K562 (cell line): Measurements from ENCODE around the gene PPAN. TPM values are rescaled to one million over a fixed set of nuclear protein-coding genes. Genes with fewer than 3 reads are reported as not detected.

ENCODE experiments used
- ATAC-seq: fragments of 200-7000 bp; cut with Tn5 transposase; 3 replicates; pipeline ENCODE4 v1.9.1; 2020; ENCODE audit warnings: moderate library complexity
- BruUV-seq: library from RNA; stranded (reverse); fragments of 400-500 nt; replicated peaks from 2 replicates; lab custom pipeline; 2021; lab: Mats Ljungman, UMichigan
- CTCF ChIA-PET: fragments of 300-600 bp; formaldehyde crosslinking; extraction: SDS; loops from one replicate; lab custom pipeline; 2021; ENCODE audit warnings: low intra/inter-chr PET ratio; lab: Yijun Ruan, JAX
- POLR2A ChIA-PET: fragments of 300-600, 350-650 bp; sonication (Branson Sonifier 250); formaldehyde crosslinking; extraction: SDS; loops from one replicate; lab custom pipeline; 2021; ENCODE audit warnings: antibody characterized with exemption, inconsistent platforms; lab: Yijun Ruan, JAX
- DNase-seq, 4 experiments: peaks; one replicate each; pipeline versions ENCODE4 v3.0.0 to v3.0.0-alpha.2; 2011 to 2018; ENCODE audit warnings: low spot score in 3 of 4, mixed read lengths in 3 of 4; ENCODE audit errors: extremely low read depth in 1 of 4
- FAIRE-seq: peaks from 2 replicates; lab custom pipeline; 2011; peaks lifted over from hg19 to GRCh38; lab: Jason Lieb, UNC
- H2AFZ ChIP-seq: 2 replicates; pipeline ENCODE4 v1.6.0; 2011; ENCODE audit warnings: low read depth, low read length, control low read depth, inconsistent platforms
- H3K27ac ChIP-seq: fragments of 200-600 bp; 3 replicates; pipeline ENCODE4 v1.8.0; 2011; ENCODE audit warnings: low read depth, mild to moderate bottlenecking, control low read depth, inconsistent platforms, low read length, moderate library complexity, mixed read lengths; ENCODE audit errors: extremely low read depth
- H3K27me3 ChIP-seq, 2 experiments: fragments of 300-600 bp in 1 of 2; 2 replicates in 1 of 2; 3 replicates in 1 of 2; pipeline versions ENCODE4 v1.6.0 to v1.8.0; 2011; ENCODE audit warnings: inconsistent platforms in 2 of 2, low read length in 2 of 2, mild to moderate bottlenecking in 1 of 2, mixed read lengths in 1 of 2, moderate library complexity in 1 of 2; ENCODE audit not compliant: control insufficient read depth in 2 of 2, insufficient read depth in 2 of 2
- H3K36me3 ChIP-seq: fragments of 300-600 bp; 3 replicates; pipeline ENCODE4 v1.8.0; 2011; ENCODE audit warnings: mild to moderate bottlenecking, low read length, inconsistent platforms; ENCODE audit not compliant: control insufficient read depth, insufficient read depth
- H3K4me1 ChIP-seq, 2 experiments: fragments of 200-600 bp in 1 of 2; replicated peaks in 1 of 2; 2 replicates in 1 of 2; 3 replicates in 1 of 2; pipeline versions ENCODE4 v1.5.1 to v1.8.0; 2011; ENCODE audit warnings: inconsistent platforms in 2 of 2, low read length in 2 of 2, mild to moderate bottlenecking in 1 of 2, mixed read lengths in 1 of 2, moderate library complexity in 1 of 2; ENCODE audit not compliant: control insufficient read depth in 2 of 2, insufficient read depth in 2 of 2
- H3K4me2 ChIP-seq: 2 replicates; pipeline ENCODE4 v1.6.1; 2011; ENCODE audit warnings: low read length, control low read depth, inconsistent platforms, mixed read lengths; ENCODE audit not compliant: insufficient read depth
- H3K4me3 ChIP-seq: fragments of 200-600 bp; sonication (generic), shearing (Covaris generic); 2 replicates; pipeline ENCODE4 v1.5.1; 2016; ENCODE audit warnings: control low read depth, inconsistent platforms
- H3K79me2 ChIP-seq: fragments of 200-600 bp; 3 replicates; pipeline ENCODE4 v1.8.0; 2011; ENCODE audit warnings: low read length, inconsistent platforms; ENCODE audit not compliant: control insufficient read depth, insufficient read depth
- H3K9ac ChIP-seq, 2 experiments: 2 replicates each; pipeline versions ENCODE4 v1.6.0 to v1.6.1; 2011; ENCODE audit warnings: low read depth in 2 of 2, low read length in 2 of 2, control low read depth in 1 of 2, inconsistent platforms in 1 of 2, mild to moderate bottlenecking in 1 of 2, mixed read lengths in 1 of 2; ENCODE audit not compliant: insufficient read depth in 1 of 2
- H3K9me1 ChIP-seq: one replicate; pipeline ENCODE4 v1.6.0; 2011; ENCODE audit warnings: inconsistent platforms, mild to moderate bottlenecking, low read length, moderate library complexity; ENCODE audit not compliant: control insufficient read depth, insufficient read depth
- H3K9me3 ChIP-seq: replicated peaks from 2 replicates; pipeline ENCODE4 v1.5.1; 2011; ENCODE audit warnings: low read depth, low read length, inconsistent platforms; ENCODE audit not compliant: control insufficient read depth, insufficient read depth
- H4K20me1 ChIP-seq: replicated peaks from 2 replicates; pipeline ENCODE4 v1.6.1; 2011; ENCODE audit warnings: low read length, inconsistent platforms, mixed read lengths; ENCODE audit not compliant: control insufficient read depth, insufficient read depth
- GTF2A2 ChIP-seq: IDR thresholded peaks from 2 replicates; pipeline ENCODE4 v1.6.1; 2016; ENCODE audit warnings: mild to moderate bottlenecking, missing genetic modification characterization, missing compliant biosample characterization
- HINFP ChIP-seq: fragments of 450-650 bp; conservative IDR thresholded peaks from 2 replicates; pipeline ENCODE4 v1.6.1; 2016; ENCODE audit warnings: missing genetic modification characterization, low read depth, mild to moderate bottlenecking, control low read depth, missing compliant biosample characterization
- JUNB ChIP-seq: fragments of 450-650 bp; formaldehyde crosslinking; conservative IDR thresholded peaks from 2 replicates; pipeline ENCODE4 v1.4.0; 2020; ENCODE audit warnings: mild to moderate bottlenecking
- RREB1 ChIP-seq: fragments of 250-450 bp; sonication (Bioruptor Pico); IDR thresholded peaks from 2 replicates; pipeline ENCODE4 v1.4.0; 2020
- SFPQ ChIP-seq: fragments of 200-400 bp; formaldehyde crosslinking; IDR thresholded peaks from 2 replicates; pipeline ENCODE4 v1.6.1; 2017; ENCODE audit warnings: mild to moderate bottlenecking, low read depth, low read length, moderate library complexity
- ZFX ChIP-seq: sonication (generic); formaldehyde crosslinking; IDR thresholded peaks from 2 replicates; pipeline ENCODE4 v1.8.0; 2022; ENCODE audit warnings: mild to moderate bottlenecking, missing genetic modification reagents, moderate library complexity
- ZNF3 ChIP-seq: fragments of 250-450 bp; sonication (Bioruptor Pico); IDR thresholded peaks from 2 replicates; pipeline ENCODE4 v1.5.0; 2021; ENCODE audit warnings: mild to moderate bottlenecking, moderate library complexity
- ZNF778 ChIP-seq: fragments of 450-650 bp; formaldehyde crosslinking; IDR thresholded peaks from 2 replicates; pipeline ENCODE4 v1.4.0; 2020; ENCODE audit warnings: mild to moderate bottlenecking, moderate library complexity
- WGBS: fragments of 100-300 bp; shearing (Covaris generic); methylation state at CpG from one replicate; pipeline ENCODE4 v1.1.6; 2016; ENCODE audit warnings: low coverage, mixed read lengths; ENCODE audit not compliant: insufficient coverage; ENCODE audit errors: missing lambda C conversion rate; 5-methylcytosine and 5-hydroxymethylcytosine counted together
- in situ Hi-C: fragments of 300-500 bp; cut with MboI; formaldehyde crosslinking; loops from 4 replicates; pipeline ENCODE4 v1.15.0; 2018; ENCODE audit warnings: inconsistent platforms, mixed read lengths
- intact Hi-C: fragments of 100-400 bp; cut with micrococcal nuclease; formaldehyde crosslinking; loops from 2 replicates; pipeline ENCODE4 v1.14.2; 2022
- polyA plus RNA-seq, 8 experiments: library from polyadenylated mRNA; depleted of rRNA in 4 of 8; stranded (reverse) in 5 of 8; unstranded in 3 of 8; fragments of >200 nt; fragmentation: Nextera tagmentation in 2 of 8; fragmentation: Illumina TruSeq in 1 of 8; extraction: Ambion mirVana in 2 of 8; extraction: Trizol in 1 of 8; gene quantifications; 2 replicates each; pipeline versions ENCODE4 v1.2.1 to v1.2.3, GENCODE V29; 2011 to 2014; ENCODE audit warnings: inconsistent platforms in 1 of 8, missing spikeins in 1 of 8
- total RNA-seq, 7 experiments: library from RNA; depleted of rRNA in 6 of 7; stranded (reverse); fragments of >200 nt in 6 of 7; fragmentation: Illumina TruSeq in 2 of 7; extraction: Trizol in 2 of 7; gene quantifications; 2 replicates each; pipeline versions ENCODE4 v1.2.1 to v1.2.3, GENCODE V29; 2011 to 2021; ENCODE audit warnings: low replicate concordance in 1 of 7

PPAN gene
- total and polyA plus RNA-seq, 9 of the 15 experiments (the other 6 are each of a cell fraction or from before 2014, with no cell fraction given), result 2.2 to 129 (median 59.1) TPM

GRCh38 chr19:10068205-10068604, 38.0 kb upstream of the PPAN start:
- no peaks in the 10 kb centered on the region for H3K36me3 ChIP-seq
- H3K27me3 ChIP-seq, result peaks cover 14 to 65% of the 10 kb centered on the region in 2 experiments; a peak in 4 of 5 replicates
- intact Hi-C loops (no loop called here), in situ Hi-C loops (no loop called here)
- H2AFZ ChIP-seq, result no peak overlapping the region
- no peaks in the 10 kb centered on the region for H3K79me2 ChIP-seq
- WGBS, result 3% methylated on average over 4 of the region's 4 CpGs
- CTCF ChIA-PET, result no interaction called here
- no peak for FAIRE-seq
- no TSS peak for BruUV-seq
- H3K9me1 ChIP-seq, result no peaks in the 10 kb centered on the region
- H4K20me1 ChIP-seq, result no peaks in the 10 kb centered on the region
- H3K4me1 ChIP-seq, result peaks cover 0 to 9% of the 10 kb centered on the region in 2 experiments; a peak in 1 of 5 replicates
- H3K27ac ChIP-seq, result no peak overlapping the region
- TF ChIP-seq JUNB (CRISPR knock-in tag) (no peak), RREB1 (CRISPR knock-in tag) (no peak), SFPQ (no peak), GTF2A2 (no peak), ZFX (CRISPR knock-in tag) (no peak), ZNF778 (CRISPR knock-in tag) (no peak), ZNF3 (no peak), HINFP (no peak)
- DNase-seq, result no peak
- no peak for ATAC-seq
- POLR2A ChIA-PET, result no interaction called here
- no peak overlapping the region for H3K4me3 ChIP-seq
- no peak overlapping the region for H3K9ac ChIP-seq
- no peak overlapping the region for H3K4me2 ChIP-seq
- H3K9me3 ChIP-seq, result no peaks in the 10 kb centered on the region
